NOMO-1 treated with DMSO at 0.1 percent for 48 hours (cell line): ENCODE measurements around the gene CENPB.
"Not testable (repeated sequence)": the region's sequence is repeated elsewhere in the genome, so short reads cannot be mapped to it uniquely, and the experiment has no call there.

Experiments used
- DNase-seq: peaks from one replicate; lab custom pipeline; 2025; ENCODE audit not compliant: unreplicated experiment; lab: John Stamatoyannopoulos, UW

The CENPB gene

GRCh38 chr20:3794168-3794567 lies 7.6 kb upstream of the CENPB start:
- DNase-seq: not testable (repeated sequence)

- not testable (repeated sequence) for DNase-seq
Measured at GRCh38 chr20:3789201-3789600, 2.7 kb upstream of the CENPB start.

GRCh38 chr20:3788685-3789155 lies 2.2 kb upstream of the CENPB start:
- no peak for DNase-seq

GRCh38 chr20:3787324-3788014 lies 929 bp upstream of the CENPB start:
- no peak for DNase-seq

GRCh38 chr20:3786126-3786484 lies 435 bp downstream of the CENPB start:
- DNase-seq: peak; percentile 29

GRCh38 chr20:3785240-3786125 lies 1.1 kb downstream of the CENPB start:
- no peak for DNase-seq

GRCh38 chr20:3784863-3785239 lies 1.7 kb downstream of the CENPB start:
- no peak for DNase-seq

GRCh38 chr20:3784216-3784853 lies 2.2 kb downstream of the CENPB start:
- no peak for DNase-seq

GRCh38 chr20:3783511-3784195 lies 2.9 kb downstream of the CENPB start:
- DNase-seq: no peak

- DNase-seq: no peak
Measured at GRCh38 chr20:3783068-3783489, 3.5 kb downstream of the CENPB start.

- DNase-seq: no peak
Measured at GRCh38 chr20:3782597-3782996, 3.9 kb downstream of the CENPB start.

- peak; percentile 90 for DNase-seq
Measured at GRCh38 chr20:3781153-3781910, 5.2 kb downstream of the CENPB start, which contains the start of gene SPEF1. Gene SPEF1 (minus strand): TSS chr20:3781448. CDS start chr20:3781287, 161 bp downstream.

- DNase-seq: no peak
Measured at GRCh38 chr20:3778976-3779375, 7.6 kb downstream of the CENPB start.

GRCh38 chr20:3777716-3778629 lies 8.6 kb downstream of the CENPB start:
- DNase-seq: peak; percentile 15

- DNase-seq: no peak
Measured at GRCh38 chr20:3777381-3777715, 9.2 kb downstream of the CENPB start.

- DNase-seq: no peak
Measured at GRCh38 chr20:3775457-3776108, 11.0 kb downstream of the CENPB start.

- no peak for DNase-seq
Measured at GRCh38 chr20:3771552-3772058, 14.9 kb downstream of the CENPB start.

GRCh38 chr20:3768342-3769130 lies 18.0 kb downstream of the CENPB start:
- DNase-seq: peak; percentile 71
